Fibroblast of villous mesenchyme (primary cell): ENCODE results near the gene CRP. TPM values are rescaled to one million over a fixed set of nuclear protein-coding genes. Genes with fewer than 3 reads are reported as not detected.

Experiments
- DNase-seq: peaks from one replicate; pipeline ENCODE4 v3.0.0-alpha.2; 2010; ENCODE audit warnings: low read depth
- H3K4me3 ChIP-seq: 2 replicates; pipeline ENCODE4 v1.5.1; 2011; ENCODE audit warnings: low read depth, mild to moderate bottlenecking, low read length
- CTCF ChIP-seq: IDR thresholded peaks from 2 replicates; pipeline ENCODE4 v1.5.1; 2012; ENCODE audit warnings: low read depth, mild to moderate bottlenecking, low read length; ENCODE audit not compliant: insufficient read depth
- total RNA-seq: library from RNA; depleted of rRNA; stranded (reverse); fragments of >200 nt; gene quantifications from 2 replicates; pipeline ENCODE4 v1.2.3, GENCODE V29; 2012

CRP gene, protein sequence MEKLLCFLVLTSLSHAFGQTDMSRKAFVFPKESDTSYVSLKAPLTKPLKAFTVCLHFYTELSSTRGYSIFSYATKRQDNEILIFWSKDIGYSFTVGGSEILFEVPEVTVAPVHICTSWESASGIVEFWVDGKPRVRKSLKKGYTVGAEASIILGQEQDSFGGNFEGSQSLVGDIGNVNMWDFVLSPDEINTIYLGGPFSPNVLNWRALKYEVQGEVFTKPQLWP
- total RNA-seq: not detected in 2 replicates

DNA sequence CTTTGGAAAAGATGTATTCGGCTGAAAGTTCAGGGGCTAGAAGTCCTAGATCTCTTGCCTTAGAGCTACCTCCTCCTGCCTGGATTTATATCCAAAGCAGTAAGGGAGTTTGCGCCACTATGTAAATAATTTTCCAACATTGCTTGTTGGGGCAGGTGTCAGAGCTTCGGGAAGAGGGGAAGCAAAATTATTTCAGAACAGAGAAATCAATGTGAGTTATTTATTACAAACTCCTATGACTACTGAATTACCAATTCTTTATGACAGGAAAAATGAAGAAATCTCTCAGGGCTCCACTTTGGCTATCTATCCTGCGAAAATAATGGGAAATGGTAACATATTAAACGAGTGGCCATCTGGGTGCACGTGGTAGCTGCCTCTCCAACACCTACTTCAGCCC is at the start of gene CRP:
Gene CRP (minus strand): TSS at position 61 of the 400 bp plus-strand sequence. CDS start 104 bp downstream, outside the sequence.
- no peak for DNase-seq
- no peak within 1 kb of the TSS for H3K4me3 ChIP-seq
- no peak for TF ChIP-seq CTCF

DNA sequence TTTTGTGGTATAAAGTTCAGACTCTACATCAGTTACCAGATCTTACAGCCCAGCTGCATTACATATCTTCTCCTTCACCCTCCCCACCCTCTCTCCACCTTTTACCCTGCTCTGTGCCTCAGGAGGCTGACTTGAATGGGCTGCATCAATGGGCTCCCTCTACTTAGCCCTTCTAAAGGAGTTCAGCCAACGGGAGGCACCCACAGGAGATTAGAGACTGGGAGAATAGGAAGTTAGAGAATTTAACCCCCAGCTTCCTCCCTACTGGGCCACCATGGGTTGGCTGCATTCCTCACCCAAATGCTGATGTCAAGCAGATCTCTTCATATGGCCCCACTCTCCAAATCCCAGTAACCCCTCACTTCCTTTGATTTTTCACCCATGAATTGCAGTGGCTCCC is 49.3 kb upstream of the CRP start:
- H3K4me3 ChIP-seq: no peak overlapping the region
- DNase-seq: no peak
- TF ChIP-seq CTCF: no peak

- no peak overlapping the region for H3K4me3 ChIP-seq
- peak; percentile 14 for DNase-seq
- TF ChIP-seq CTCF: no peak
Measured at GRCh38 chr1:159756397-159756796, 42.0 kb upstream of the CRP start.

DNA sequence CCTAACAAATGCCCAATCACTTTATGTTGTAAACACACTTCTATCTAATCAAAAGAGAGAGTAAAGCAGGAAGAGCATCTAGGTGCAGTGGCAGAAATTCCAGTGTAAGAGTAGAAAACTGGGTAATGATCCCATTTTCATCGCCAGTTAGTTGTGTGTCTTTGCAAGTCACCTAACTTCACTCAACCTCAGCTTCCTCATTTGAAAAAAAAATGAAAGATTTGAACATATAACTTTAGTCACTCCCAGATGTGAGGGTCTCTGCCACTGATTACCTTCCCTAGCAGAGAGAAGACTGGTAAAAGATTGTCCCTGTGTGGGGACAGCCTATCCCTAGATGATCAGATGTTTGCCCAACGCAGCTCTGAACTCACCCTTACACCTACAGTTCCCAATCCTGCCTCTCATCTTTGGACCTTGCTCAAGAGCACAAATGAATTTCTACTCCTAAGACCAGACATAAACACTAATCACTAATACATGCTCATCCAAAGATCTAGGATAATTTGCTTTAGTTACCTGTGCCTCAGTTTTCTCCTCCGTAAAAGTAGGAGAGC is 41.1 kb upstream of the CRP start:
- no peak for DNase-seq
- no peak overlapping the region for H3K4me3 ChIP-seq
- TF ChIP-seq CTCF: no peak

GRCh38 chr1:159753386-159753785 is 39.0 kb upstream of the CRP start:
- no peak for DNase-seq
- TF ChIP-seq CTCF: no peak
- H3K4me3 ChIP-seq: no peak overlapping the region

DNA sequence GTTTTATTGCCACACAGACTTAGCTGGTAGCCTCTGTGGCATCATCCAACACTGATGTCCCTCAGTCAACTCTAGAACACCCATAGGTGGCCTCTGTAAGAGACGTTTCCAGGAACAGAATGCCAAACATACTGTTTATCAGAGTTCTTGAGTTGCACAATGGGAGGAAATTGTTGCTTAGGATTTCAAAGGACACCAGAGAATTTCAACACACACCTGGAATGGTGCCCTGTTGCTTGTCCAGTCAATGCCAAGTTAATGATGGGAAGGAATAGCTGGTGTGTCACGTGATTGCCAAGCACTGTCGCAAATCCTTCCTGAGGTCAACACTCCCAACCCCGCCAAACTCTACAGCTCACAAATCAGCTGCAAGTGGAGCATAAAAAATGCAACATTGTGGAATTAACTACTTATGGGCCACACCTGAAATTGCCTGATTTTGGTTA is 37.8 kb upstream of the CRP start:
- DNase-seq: peak; percentile 25
- no peak overlapping the region for H3K4me3 ChIP-seq
- TF ChIP-seq CTCF: no peak
